ENCODE data around the gene ABTB1.
A peak's percentile ranks its signal among the peaks of the same experiment; 100 is the strongest.
"Not testable (repeated sequence)": the region's sequence is repeated elsewhere in the genome, so short reads cannot be mapped to it uniquely, and the experiment has no call there.

Gene ABTB1

DNA sequence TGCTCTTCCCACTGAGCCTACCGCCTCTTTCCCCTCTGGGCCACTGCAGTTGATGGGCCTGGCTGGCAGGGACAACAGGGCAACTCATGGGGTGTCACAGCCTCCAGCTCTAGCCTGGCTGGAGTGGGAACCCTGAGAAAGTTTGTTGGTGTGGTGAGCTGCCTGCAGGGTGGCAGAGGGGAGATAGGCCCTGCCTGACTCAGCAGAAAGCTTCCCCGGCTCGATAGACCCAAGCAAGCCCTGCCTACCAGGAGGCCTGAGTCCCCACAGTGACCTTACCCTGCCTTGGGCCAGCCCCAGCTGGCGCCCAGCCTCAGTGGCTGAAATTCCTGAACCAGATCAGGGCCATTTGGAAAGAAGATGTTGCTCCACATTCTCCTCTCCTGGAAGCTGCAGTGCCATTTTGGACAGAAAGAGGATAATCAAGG is 29.4 kb downstream of the ABTB1 start:
- DNase-seq (ENCODE audit: low read depth in 2 of 2) = no peak

DNA sequence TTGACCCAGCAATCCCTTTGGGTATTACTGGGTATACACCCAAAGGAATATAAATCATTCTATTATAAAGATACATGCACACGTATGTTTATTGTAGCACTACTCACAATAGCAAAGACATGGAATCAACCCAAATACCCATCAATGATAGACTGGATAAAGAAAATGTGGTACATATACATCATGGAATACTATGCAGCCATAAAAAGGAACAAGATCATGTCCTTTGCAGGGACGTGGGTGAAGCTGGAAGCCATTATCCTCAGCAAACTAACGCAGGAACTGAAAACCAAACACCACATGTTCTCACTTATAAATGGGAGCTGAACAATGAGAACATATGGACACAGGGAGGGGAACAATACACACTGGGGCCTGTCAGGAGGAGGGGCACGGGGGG is 32.1 kb downstream of the ABTB1 start:
- not testable (repeated sequence) for DNase-seq (ENCODE audit: low read depth in 2 of 2)

GRCh38 chr3:127706312-127706711 is 33.6 kb downstream of the ABTB1 start:
- no peak for DNase-seq (ENCODE audit: low read depth in 2 of 2)

- no peak for DNase-seq (ENCODE audit: low read depth in 2 of 2)
Measured at GRCh38 chr3:127706785-127707351, 34.1 kb downstream of the ABTB1 start.

DNA sequence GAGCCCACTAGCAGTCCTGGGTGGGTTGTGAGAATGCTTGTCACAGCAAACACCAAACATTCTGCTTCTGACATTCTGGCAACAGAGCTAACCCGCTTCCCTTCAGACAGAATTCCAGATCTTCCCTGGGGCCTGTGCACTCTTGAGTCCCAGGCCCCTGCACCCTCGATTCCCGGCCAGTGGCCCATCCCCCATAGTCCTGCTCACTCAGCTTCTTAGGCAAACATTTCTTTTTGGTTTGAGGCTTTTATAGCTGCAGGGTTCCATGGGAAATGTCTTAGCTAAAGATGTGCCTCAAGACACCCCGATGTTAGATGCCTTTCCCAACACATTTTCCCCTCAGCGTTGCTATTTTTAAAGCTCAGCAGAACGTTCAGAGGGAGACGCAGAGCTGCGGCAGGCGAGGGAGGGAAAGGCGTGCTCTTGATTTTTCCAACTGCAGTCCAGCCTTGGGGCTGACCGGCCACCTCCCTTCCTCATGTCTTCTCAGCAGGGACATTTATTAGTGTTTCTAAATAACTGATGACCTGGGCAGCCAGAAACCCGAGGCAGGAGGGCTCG is 35.2 kb downstream of the ABTB1 start:
- no peak for DNase-seq (ENCODE audit: low read depth in 2 of 2)

- no peak for DNase-seq (ENCODE audit: low read depth in 2 of 2)
Measured at GRCh38 chr3:127708837-127709236, 36.1 kb downstream of the ABTB1 start.

GRCh38 chr3:127709320-127710060 is 36.7 kb downstream of the ABTB1 start:
- DNase-seq (ENCODE audit: low read depth in 2 of 2) = no peak

GRCh38 chr3:127710155-127710941 is 37.6 kb downstream of the ABTB1 start:
- no peak for DNase-seq (ENCODE audit: low read depth in 2 of 2)

- no peak for DNase-seq (ENCODE audit: low read depth in 2 of 2)
Measured at GRCh38 chr3:127711021-127711695, 38.4 kb downstream of the ABTB1 start.

DNA sequence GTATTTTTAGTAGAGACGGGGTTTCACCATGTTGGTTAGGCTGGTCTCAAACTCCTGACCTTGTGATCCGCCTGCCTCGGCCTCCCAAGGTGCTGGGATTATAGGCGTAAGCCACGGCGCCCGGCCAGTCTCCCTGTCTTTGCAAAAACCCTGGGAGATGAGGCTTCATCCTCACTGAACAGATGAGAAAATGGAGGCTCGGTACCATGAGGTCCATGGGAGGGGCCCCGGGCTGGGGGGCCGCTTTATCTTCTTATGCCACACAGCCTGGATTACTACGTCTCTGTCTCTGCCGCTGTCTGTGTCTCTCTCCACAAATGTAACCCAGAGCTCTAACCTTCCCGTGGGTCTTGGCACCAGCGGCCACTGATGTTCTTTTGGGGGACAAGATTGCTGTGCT is 39.1 kb downstream of the ABTB1 start:
- no peak for DNase-seq (ENCODE audit: low read depth in 2 of 2)

DNA sequence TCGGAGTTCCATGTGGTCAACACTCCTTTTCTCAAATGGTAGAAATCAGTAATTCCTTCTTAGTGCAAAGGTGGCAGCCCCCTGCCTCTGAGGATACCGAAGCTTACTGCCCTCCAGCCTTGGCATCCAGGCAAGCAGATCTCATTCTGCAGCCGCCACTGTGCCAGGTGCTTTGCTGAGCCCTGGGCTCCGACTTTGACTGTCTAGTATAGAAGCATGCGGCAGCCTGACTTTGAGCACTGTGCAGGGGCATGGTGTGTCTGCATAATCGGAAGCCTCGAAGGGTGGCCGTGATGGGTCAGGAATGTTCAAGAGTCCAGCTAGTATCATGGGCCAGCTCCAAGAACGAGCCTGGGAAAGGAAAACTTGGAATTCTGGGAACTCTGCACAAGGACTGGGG is 39.7 kb downstream of the ABTB1 start:
- no peak for DNase-seq (ENCODE audit: low read depth in 2 of 2)

GRCh38 chr3:127712881-127713771 is 40.4 kb downstream of the ABTB1 start:
- no peak for DNase-seq (ENCODE audit: low read depth in 2 of 2)

DNA sequence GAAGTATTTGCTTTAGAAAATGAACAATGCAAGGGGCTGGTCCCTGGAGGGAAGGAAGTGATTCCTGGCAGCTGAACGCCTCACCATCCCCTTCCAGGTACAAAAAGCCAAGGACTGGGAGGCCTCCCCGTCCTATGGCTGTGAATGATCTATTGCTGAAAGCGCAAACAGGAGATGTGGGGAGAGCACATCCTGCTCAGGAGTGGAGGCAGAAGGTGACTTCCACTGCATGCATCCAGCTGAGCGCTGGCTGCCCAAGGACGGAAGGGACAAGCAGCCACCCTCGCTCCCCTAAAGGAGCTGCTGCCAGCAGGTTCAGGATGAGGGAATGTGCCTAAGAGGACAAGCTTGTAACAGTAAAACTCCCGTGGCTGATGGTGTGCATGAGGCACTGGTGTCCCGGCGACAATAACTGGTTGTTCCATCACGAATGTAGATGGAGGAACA is 41.4 kb downstream of the ABTB1 start:
- DNase-seq (ENCODE audit: low read depth in 2 of 2) = no peak

DNA sequence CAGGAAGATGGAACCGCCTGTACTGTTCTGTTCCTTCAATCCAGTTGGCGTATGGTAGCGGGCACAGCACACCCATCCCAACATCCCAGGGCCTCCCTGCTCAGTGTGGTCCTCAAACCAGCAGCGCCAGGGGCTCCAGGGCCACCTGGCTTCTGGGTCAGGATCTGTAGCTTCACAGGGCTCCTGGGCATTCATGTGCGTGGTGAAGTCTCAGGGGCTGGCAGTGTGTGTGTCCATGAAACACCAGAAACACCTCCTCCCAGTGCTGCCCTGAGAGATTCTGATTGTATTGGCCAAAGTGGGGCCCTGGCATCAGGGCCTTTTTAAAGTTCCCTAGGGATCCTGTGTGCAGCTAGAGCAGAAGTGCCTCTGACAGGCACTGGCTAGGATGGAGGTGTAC is 42.1 kb downstream of the ABTB1 start:
- DNase-seq (ENCODE audit: low read depth in 2 of 2) = no peak

GRCh38 chr3:127715532-127715931 is 42.8 kb downstream of the ABTB1 start:
- DNase-seq (ENCODE audit: low read depth in 2 of 2) = no peak

DNA sequence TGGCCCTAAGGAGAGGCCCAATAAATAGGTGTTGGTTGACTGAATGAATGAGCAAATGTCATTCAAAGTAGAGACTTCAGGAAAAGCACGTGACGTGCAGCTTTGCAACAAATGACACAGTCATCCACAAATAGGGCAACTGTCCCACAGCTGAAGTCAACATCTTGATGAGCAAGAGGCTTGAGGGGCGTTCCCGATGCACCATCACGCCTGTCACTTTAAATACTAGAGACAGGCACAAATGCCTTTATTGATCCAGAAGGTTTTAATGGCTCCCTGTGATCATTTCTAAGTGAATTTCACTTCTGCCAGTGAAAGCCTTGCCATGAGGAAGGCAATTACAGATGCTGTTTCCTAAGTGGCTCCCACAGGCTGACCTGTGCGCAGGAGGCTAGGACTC is 43.6 kb downstream of the ABTB1 start:
- no peak for DNase-seq (ENCODE audit: low read depth in 2 of 2)

- DNase-seq (ENCODE audit: low read depth in 2 of 2) = peak; percentile 47 to 57
Measured at GRCh38 chr3:127717357-127718244, 44.8 kb downstream of the ABTB1 start.

DNA sequence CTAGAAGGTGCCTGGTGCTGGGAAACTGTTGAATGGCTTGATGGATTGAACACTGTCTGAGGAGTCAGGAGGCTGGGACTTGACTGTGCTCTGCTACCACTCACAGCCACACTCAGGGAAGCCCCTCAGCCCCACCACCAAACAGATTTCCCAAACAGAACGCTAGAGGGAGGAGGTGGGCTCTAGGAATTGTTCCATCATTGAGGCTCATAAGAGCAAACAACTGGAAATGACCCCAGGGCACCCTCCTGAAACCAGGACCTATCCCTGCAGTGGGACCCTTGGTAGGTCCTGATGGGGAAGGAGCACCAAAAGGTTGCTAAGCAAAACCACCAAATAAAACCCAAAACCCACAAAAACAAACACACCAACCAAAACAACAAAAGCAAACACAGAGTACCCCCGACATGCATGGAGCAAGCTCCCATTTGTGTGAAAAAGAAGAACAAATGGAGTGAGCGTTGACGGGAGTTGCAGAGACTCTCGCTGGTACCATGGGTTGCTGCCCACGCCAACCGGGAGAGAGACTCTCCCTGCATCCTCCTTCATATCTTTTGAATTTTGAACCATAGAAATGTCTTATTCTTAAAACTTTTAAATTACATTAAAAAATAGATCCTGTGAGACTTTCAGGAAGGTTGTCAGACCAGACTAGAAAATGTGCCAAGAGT is 45.6 kb downstream of the ABTB1 start:
- no peak for DNase-seq (ENCODE audit: low read depth in 2 of 2)

GRCh38 chr3:127718916-127719290 is 46.2 kb downstream of the ABTB1 start:
- no peak for DNase-seq (ENCODE audit: low read depth in 2 of 2)
